Measurements from ENCODE around the gene MKS1. TPM values are rescaled to one million over a fixed set of nuclear protein-coding genes. Genes with fewer than 3 reads are reported as not detected.
A peak's percentile ranks its signal among the peaks of the same experiment; 100 is the strongest.

MKS1 gene
- total and polyA plus RNA-seq, 2 of the 8 experiments (the other 6 are each of a cell fraction or from before 2014, with no cell fraction given): 12.0 to 21.7 TPM

DNA sequence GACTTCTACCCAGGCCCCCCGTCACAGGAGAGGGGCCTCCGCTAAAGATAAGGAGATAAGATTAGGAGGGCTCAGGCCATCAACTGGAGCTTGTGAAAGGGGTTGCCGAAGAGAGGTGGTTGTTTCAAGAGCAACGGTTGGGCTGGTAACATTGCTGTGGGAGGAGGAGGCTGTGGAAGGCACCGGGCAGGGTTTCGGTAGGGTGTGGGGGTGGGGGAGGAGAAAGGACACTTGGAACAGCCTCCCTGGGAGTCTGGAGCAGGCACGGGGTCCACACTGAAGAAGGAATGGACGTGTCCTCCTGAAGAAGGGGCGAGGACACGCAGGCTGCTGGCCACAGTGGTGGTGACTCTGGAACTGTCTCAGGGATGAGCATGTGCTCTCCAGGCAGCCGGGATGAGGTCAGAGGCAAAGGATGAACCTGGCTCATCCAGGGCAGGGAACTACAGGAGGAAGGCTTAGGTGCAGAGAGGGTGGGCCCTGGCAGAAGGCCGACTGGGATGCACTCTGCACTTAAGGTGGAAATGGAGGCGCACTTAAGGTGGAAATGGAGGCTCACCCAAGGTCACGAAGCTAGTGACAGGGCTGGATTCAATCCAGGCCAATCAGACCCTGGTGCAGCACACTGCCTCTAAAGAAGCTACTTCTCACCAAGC, 27.7 kb downstream of the MKS1 start:
- H3K4me2 ChIP-seq (ENCODE audit: insufficient read depth in 1 of 2, low read depth in 2 of 2, low read length in 2 of 2): no peak overlapping the region
- H3K4me3 ChIP-seq (ENCODE audit: extremely low read depth in 1 of 4, insufficient read depth in 2 of 4, low read depth in 3 of 4, low read length in 4 of 4): no peak overlapping the region
- no peak overlapping the region for H4K5ac ChIP-seq (ENCODE audit: insufficient read length, low read depth, low read length)
- no peak for DNase-seq (ENCODE audit: low read depth in 1 of 2, low spot score in 2 of 2)
- no peak overlapping the region for H2BK15ac ChIP-seq (ENCODE audit: low read length)
- H3K79me1 ChIP-seq (ENCODE audit: low read depth, low read length): no peaks in the 10 kb centered on the region
- no peak overlapping the region for H3K14ac ChIP-seq (ENCODE audit: insufficient read length)
- 81% methylated on average over 14 of the region's 14 CpGs; no CpG with 5 or more reads in 1 of the 2 experiments for WGBS, 2 experiments (ENCODE audit: extremely low coverage in 1 of 2, insufficient coverage in 1 of 2, insufficient read length in 1 of 2, insufficient replicate concordance in 2 of 2, low coverage in 1 of 2, low lambda C conversion rate in 2 of 2, missing lambda C conversion rate in 1 of 2)
- no peak overlapping the region for H3K4ac ChIP-seq (replicated peaks; ENCODE audit: insufficient read length, low read depth, low read length)
- H3K9me3 ChIP-seq (ENCODE audit: insufficient read depth in 2 of 2, low read depth in 1 of 2, low read length in 1 of 2): no peaks in the 10 kb centered on the region
- no peak overlapping the region for H3K27ac ChIP-seq (ENCODE audit: low read depth, low read length)
- POLR2A ChIA-PET (ENCODE audit: partially characterized antibody): interaction anchor here (1.0 to 1.9 kb wide), 2 partner anchors 9 to 207 kb away, joined by 3 to 6 read pairs; no protein-coding TSS in a partner anchor
- H3K4me1 ChIP-seq (replicated peaks in 1 of 4; ENCODE audit: control insufficient read depth in 3 of 4, insufficient read depth in 4 of 4, low read length in 3 of 4): peaks cover 0 to 2% (median 2%) of the 10 kb centered on the region in 4 experiments; a peak in 4 of 7 replicates
- H3K23me2 ChIP-seq (ENCODE audit: low read depth, low read length): no peaks in the 10 kb centered on the region; the same call in 1 of the 2 replicates
- H2BK12ac ChIP-seq (ENCODE audit: low read depth, low read length): no peak overlapping the region
- H3K9ac ChIP-seq (replicated peaks in 1 of 4; ENCODE audit: extremely low read depth in 1 of 4, low read depth in 3 of 4, low read length in 3 of 4): no peak overlapping the region
- no peaks in the 10 kb centered on the region for H4K20me1 ChIP-seq (replicated peaks in 1 of 2; ENCODE audit: control insufficient read depth in 1 of 2, insufficient read depth in 2 of 2, low read length in 2 of 2)
- H3K27me3 ChIP-seq (replicated peaks in 1 of 4; ENCODE audit: control insufficient read depth in 3 of 4, extremely low read depth in 1 of 4, insufficient read depth in 3 of 4, low read length in 3 of 4): no peaks in the 10 kb centered on the region
- no peak overlapping the region for H2AK5ac ChIP-seq (ENCODE audit: low read depth, low read length)
- no peak overlapping the region for H3K23ac ChIP-seq (ENCODE audit: insufficient read length)
- H3K56ac ChIP-seq (replicated peaks; ENCODE audit: insufficient read length, low read depth, low read length): no peak overlapping the region
- no peak overlapping the region for H2BK120ac ChIP-seq (replicated peaks; ENCODE audit: low read depth, low read length)
- no peak overlapping the region for H2AFZ ChIP-seq (ENCODE audit: low read length)
- H3K79me2 ChIP-seq (ENCODE audit: control insufficient read depth in 1 of 2, insufficient read depth in 2 of 2, low read length in 2 of 2): no peaks in the 10 kb centered on the region
- H3K36me3 ChIP-seq (ENCODE audit: control insufficient read depth in 2 of 4, insufficient read depth in 4 of 4, low read length in 3 of 4): no peaks in the 10 kb centered on the region
- no peak overlapping the region for H4K8ac ChIP-seq (ENCODE audit: extremely low read depth, insufficient read depth, low read length)
- no peak overlapping the region for H2BK20ac ChIP-seq (ENCODE audit: low read length)
- TF ChIP-seq, protein P1, sequence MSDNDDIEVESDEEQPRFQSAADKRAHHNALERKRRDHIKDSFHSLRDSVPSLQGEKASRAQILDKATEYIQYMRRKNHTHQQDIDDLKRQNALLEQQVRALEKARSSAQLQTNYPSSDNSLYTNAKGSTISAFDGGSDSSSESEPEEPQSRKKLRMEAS (IDR thresholded peaks at IDR 0.05): 0 out of 2 replicates have a peak, but pooled peaks have one; percentile 17
- no peak for TF ChIP-seq NRF1 (IDR thresholded peaks at IDR 0.05; ENCODE audit: low read depth, low read length)
- CTCF ChIA-PET (ENCODE audit: partially characterized antibody): interaction anchor here (0.9 to 3.3 kb wide), 6 partner anchors 9 to 299 kb away, joined by 3 to 32 read pairs (median 4); partner anchors contain the start of gene MKS1
- no peak overlapping the region for H4K91ac ChIP-seq (replicated peaks; ENCODE audit: insufficient read length, low read length)
- no peak for FAIRE-seq
- no peak overlapping the region for H2BK5ac ChIP-seq (ENCODE audit: low read depth, low read length)
- peak overlapping the region; percentile 24; the same call in 1 of the 2 replicates for H3K18ac ChIP-seq (ENCODE audit: extremely low read depth, low read length)

Measured in H1 (cell line).